ENCODE measurements around the gene ZKSCAN1.
A peak's percentile ranks its signal among the peaks of the same experiment; 100 is the strongest.

The ZKSCAN1 gene

GRCh38 chr7:99992330-99993038, 22.9 kb upstream of the ZKSCAN1 start:
- DNase-seq (ENCODE audit: low read depth) = no peak
- no peak overlapping the region for H3K4me3 ChIP-seq (ENCODE audit: low read depth, low read length)
- TF ChIP-seq, protein P1, sequence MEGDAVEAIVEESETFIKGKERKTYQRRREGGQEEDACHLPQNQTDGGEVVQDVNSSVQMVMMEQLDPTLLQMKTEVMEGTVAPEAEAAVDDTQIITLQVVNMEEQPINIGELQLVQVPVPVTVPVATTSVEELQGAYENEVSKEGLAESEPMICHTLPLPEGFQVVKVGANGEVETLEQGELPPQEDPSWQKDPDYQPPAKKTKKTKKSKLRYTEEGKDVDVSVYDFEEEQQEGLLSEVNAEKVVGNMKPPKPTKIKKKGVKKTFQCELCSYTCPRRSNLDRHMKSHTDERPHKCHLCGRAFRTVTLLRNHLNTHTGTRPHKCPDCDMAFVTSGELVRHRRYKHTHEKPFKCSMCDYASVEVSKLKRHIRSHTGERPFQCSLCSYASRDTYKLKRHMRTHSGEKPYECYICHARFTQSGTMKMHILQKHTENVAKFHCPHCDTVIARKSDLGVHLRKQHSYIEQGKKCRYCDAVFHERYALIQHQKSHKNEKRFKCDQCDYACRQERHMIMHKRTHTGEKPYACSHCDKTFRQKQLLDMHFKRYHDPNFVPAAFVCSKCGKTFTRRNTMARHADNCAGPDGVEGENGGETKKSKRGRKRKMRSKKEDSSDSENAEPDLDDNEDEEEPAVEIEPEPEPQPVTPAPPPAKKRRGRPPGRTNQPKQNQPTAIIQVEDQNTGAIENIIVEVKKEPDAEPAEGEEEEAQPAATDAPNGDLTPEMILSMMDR (IDR thresholded peaks at IDR 0.05; ENCODE audit: insufficient read depth, low read depth, low read length, missing control alignments) = no peak

DNA sequence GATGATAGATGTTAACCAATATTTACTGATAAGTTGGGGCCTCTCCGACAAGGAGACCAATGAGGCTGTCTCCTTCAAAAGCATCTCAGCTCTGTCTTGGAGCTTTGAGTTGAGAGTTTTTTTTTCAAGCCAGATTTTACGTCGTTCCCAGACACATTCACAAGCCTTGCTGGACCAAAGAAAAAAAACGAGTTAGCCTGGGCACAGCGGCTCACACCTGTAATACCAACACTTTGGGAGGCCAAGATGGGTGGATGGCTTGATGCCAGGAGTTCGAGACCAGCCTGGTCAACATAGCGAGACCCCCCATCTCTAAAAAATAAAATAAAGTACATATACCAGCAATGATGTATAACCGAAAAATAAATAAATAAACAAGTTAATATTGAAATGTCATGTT, 20.6 kb upstream of the ZKSCAN1 start:
- no peak overlapping the region for H3K4me3 ChIP-seq (ENCODE audit: low read depth, low read length)
- DNase-seq (ENCODE audit: low read depth) = no peak
- TF ChIP-seq, protein P1 (IDR thresholded peaks at IDR 0.05; ENCODE audit: insufficient read depth, low read depth, low read length, missing control alignments) = no peak

DNA sequence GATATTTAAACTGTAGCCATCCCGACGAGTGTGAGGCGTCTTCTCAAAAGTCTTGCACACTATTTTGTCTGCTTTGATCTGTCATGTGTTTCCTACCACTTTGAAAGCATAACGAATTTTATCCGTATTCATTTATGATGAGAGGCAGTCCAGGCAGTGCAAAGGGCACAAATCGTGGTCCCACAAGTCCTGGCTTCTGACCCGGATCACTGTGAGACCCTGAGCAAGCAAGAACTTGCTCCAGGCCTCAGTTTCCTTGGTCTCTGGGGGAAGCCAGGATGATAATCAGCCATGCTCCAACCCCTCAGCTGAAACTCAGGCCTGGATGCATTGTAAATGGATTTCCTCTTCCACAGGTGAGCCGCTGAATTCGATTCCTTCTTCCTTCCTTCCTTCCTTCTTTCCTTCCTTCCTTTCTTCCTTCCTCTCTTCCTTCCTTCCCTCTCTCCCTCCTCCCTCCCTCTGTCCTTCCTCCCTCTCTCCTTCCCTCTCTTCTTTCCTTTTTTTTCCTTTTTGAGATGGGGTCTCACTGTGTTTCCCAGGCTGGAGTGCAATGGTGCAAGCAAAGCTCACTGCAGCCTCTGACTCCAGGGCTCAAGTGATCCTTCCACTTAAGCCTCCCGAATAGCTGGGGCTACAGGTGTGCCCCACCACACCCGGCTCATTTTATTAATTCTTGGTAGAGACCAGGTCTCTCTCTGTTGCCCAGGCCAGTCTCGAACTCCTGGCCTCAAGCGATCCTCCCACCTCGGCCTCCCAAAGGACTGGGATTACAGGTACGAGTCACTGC, 18.4 kb upstream of the ZKSCAN1 start:
- no peak for DNase-seq (ENCODE audit: low read depth)
- TF ChIP-seq, protein P1 (IDR thresholded peaks at IDR 0.05; ENCODE audit: insufficient read depth, low read depth, low read length, missing control alignments) = no peak
- H3K4me3 ChIP-seq (ENCODE audit: low read depth, low read length) = peak overlapping the region; percentile 49

DNA sequence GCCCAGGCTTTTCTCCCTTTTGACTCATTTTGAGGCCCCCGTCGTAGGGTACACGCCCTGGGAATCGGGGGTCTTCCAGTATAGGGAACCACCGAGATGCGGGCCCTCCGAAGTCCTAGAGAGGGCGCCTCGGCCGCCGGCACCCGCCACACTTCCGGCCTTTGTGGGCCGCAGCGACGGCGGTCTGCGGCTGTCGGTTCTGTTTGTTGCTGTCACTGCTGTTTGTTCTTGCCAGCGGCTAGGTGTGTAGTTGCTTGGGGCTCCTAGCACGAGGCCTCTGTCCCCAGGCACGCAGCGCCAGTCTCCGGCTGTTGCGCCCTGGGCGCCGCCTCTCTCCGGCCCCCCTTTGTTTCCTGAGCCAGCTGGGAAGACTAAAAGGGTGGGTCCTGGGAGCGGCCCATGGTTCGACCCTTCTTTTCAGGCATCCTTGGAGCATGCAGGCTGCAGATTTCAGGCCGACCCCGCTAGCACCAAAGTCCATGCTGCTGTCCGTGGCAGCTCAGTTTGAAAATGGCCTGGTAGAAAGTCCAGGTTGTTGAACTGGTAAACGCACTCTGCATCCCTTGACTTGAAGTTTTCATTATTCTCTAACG, 17.8 kb upstream of the ZKSCAN1 start:
- TF ChIP-seq, protein P1 (IDR thresholded peaks at IDR 0.05; ENCODE audit: insufficient read depth, low read depth, low read length, missing control alignments) = peak; percentile 8
- peak overlapping the region; percentile 49 for H3K4me3 ChIP-seq (ENCODE audit: low read depth, low read length)
- peak; percentile 83 for DNase-seq (ENCODE audit: low read depth)

DNA sequence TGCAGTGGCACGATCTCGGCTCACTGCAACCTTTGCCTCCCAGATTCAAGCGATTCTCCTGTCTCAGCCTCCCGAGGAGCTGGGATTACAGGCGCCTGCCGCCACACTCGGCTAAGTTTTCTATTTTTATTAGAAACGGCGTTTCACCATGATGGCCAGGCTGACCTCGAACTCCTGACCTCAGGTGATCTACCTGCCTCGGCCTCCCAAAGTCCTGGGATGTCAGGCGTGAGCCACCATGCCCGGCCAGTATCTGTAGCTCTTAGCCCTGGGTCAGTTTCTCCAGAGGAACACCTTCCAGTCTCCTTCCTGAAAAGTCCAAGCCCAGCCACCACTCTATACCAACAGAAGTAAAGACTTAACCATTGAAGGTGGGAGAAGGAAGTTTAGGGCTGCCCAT, 15.2 kb upstream of the ZKSCAN1 start:
- H3K4me3 ChIP-seq (ENCODE audit: low read depth, low read length) = no peak overlapping the region
- TF ChIP-seq, protein P1 (IDR thresholded peaks at IDR 0.05; ENCODE audit: insufficient read depth, low read depth, low read length, missing control alignments) = no peak
- no peak for DNase-seq (ENCODE audit: low read depth)

- DNase-seq (ENCODE audit: low read depth) = no peak
- TF ChIP-seq, protein P1 (IDR thresholded peaks at IDR 0.05; ENCODE audit: insufficient read depth, low read depth, low read length, missing control alignments) = no peak
- no peak overlapping the region for H3K4me3 ChIP-seq (ENCODE audit: low read depth, low read length)
Observed at GRCh38 chr7:100003711-100004661, 11.4 kb upstream of the ZKSCAN1 start.

Measured in GM12865 (cell line).